Activated T-helper 1 cell treated with anti-CD3 and anti-CD28 coated beads, Interleukin-12 subunit alpha, Interleukin-12 subunit beta, Interleukin-2, Interleukin-4 antibody, amounts not matched to agents 30 ng/mL and 10 ng/mL and 1 ng/mL, durations not matched to agents 14 hours and 24 hours and 36 hours (primary cell): ENCODE results near the gene CD7. TPM values are rescaled to one million over a fixed set of nuclear protein-coding genes. Genes with fewer than 3 reads are reported as not detected.

Experiments
- DNase-seq: peaks from one replicate; pipeline ENCODE4 v3.0.0; 2021; ENCODE audit warnings: low spot score
- H3K27ac Mint-ChIP-seq: one replicate; pipeline ENCODE4 v1.8.0; 2021; ENCODE audit warnings: mild to moderate bottlenecking, mixed read lengths
- H3K27me3 Mint-ChIP-seq: one replicate; pipeline ENCODE4 v1.8.0; 2022; ENCODE audit warnings: mild to moderate bottlenecking, moderate library complexity, mixed read lengths; ENCODE audit not compliant: insufficient read depth
- H3K36me3 Mint-ChIP-seq: one replicate; pipeline ENCODE4 v1.8.0; 2021; ENCODE audit warnings: low read depth, mixed read lengths
- H3K4me1 Mint-ChIP-seq: one replicate; pipeline ENCODE4 v1.8.0; 2021; ENCODE audit warnings: low read depth, mixed read lengths
- H3K4me3 Mint-ChIP-seq: one replicate; pipeline ENCODE4 v1.8.0; 2021; ENCODE audit warnings: mild to moderate bottlenecking, moderate library complexity, mixed read lengths
- H3K9me3 Mint-ChIP-seq: one replicate; pipeline ENCODE4 v1.8.0; 2021; ENCODE audit warnings: mixed read lengths
- intact Hi-C: fragments of 100-400 bp; cut with micrococcal nuclease; formaldehyde crosslinking; loops from one replicate; pipeline ENCODE4 v1.15.1; 2024
- total RNA-seq: library from RNA; stranded (reverse); gene quantifications from 2 replicates; pipeline ENCODE4 v1.2.3, GENCODE V29; 2022

CD7 gene
- total RNA-seq, 1 donor from 2014 or later = 455 TPM

GRCh38 chr17:82287868-82288801, 29.3 kb downstream of the CD7 start:
- peaks cover 16% of the 10 kb centered on the region for H3K4me1 Mint-ChIP-seq
- H3K4me3 Mint-ChIP-seq = no peak overlapping the region
- peaks cover 2% of the 10 kb centered on the region for H3K36me3 Mint-ChIP-seq
- H3K27me3 Mint-ChIP-seq = peaks cover 2% of the 10 kb centered on the region
- DNase-seq = no peak
- intact Hi-C loops = no loop called here
- no peaks in the 10 kb centered on the region for H3K9me3 Mint-ChIP-seq
- no peak overlapping the region for H3K27ac Mint-ChIP-seq

- Mint-ChIP-seq H3K9me3 (no peaks in the 10 kb centered on the region), H3K4me1 (peaks cover 16% of the 10 kb centered on the region), H3K27me3 (peaks cover 2% of the 10 kb centered on the region), H3K36me3 (peaks cover 2% of the 10 kb centered on the region), H3K27ac (no peak overlapping the region), H3K4me3 (no peak overlapping the region)
- intact Hi-C loops = no loop called here
- no peak for DNase-seq
Measured at GRCh38 chr17:82287013-82287867, 30.2 kb downstream of the CD7 start.

GRCh38 chr17:82285141-82285540, 32.3 kb downstream of the CD7 start:
- intact Hi-C loops = no loop called here
- H3K4me3 Mint-ChIP-seq = no peak overlapping the region
- peaks cover 2% of the 10 kb centered on the region for H3K27me3 Mint-ChIP-seq
- no peak for DNase-seq
- H3K4me1 Mint-ChIP-seq = peaks cover 21% of the 10 kb centered on the region
- no peak overlapping the region for H3K27ac Mint-ChIP-seq
- H3K9me3 Mint-ChIP-seq = no peaks in the 10 kb centered on the region
- peaks cover 2% of the 10 kb centered on the region for H3K36me3 Mint-ChIP-seq

DNA sequence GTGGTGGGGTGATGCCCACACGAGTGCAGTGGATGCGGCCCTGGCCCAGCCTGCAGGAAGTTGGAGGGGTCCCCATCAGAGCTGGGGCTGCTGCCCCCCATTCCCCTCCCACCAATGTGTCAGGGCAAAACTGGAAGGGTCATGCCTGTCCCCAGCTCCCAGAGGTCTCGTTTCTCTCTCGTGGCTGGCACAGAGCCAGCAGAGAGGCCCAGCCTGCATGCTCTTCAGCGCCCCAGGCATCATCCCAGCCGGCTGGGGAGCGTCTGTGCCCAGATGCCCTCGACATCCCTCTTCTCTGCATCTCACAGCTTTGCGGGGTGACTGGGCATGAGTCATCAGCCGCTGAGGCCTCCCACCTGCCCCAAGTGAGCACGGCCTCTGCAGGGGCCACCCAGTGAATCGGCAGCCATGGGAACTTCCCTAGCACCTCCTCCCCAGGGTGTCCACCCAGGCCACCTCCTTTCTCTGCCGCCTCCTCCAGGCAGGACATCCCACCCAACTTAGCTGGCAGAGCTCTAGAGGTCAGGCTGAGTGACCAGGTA, 34.1 kb downstream of the CD7 start:
- peaks cover 21% of the 10 kb centered on the region for H3K4me1 Mint-ChIP-seq
- H3K27ac Mint-ChIP-seq = no peak overlapping the region
- no peak overlapping the region for H3K4me3 Mint-ChIP-seq
- peaks cover 3% of the 10 kb centered on the region for H3K27me3 Mint-ChIP-seq
- H3K9me3 Mint-ChIP-seq = no peaks in the 10 kb centered on the region
- DNase-seq = no peak
- H3K36me3 Mint-ChIP-seq = no peaks in the 10 kb centered on the region
- intact Hi-C loops = loop anchor here (1.0 kb wide), 1 partner anchor 9 kb away; no protein-coding TSS in a partner anchor

DNA sequence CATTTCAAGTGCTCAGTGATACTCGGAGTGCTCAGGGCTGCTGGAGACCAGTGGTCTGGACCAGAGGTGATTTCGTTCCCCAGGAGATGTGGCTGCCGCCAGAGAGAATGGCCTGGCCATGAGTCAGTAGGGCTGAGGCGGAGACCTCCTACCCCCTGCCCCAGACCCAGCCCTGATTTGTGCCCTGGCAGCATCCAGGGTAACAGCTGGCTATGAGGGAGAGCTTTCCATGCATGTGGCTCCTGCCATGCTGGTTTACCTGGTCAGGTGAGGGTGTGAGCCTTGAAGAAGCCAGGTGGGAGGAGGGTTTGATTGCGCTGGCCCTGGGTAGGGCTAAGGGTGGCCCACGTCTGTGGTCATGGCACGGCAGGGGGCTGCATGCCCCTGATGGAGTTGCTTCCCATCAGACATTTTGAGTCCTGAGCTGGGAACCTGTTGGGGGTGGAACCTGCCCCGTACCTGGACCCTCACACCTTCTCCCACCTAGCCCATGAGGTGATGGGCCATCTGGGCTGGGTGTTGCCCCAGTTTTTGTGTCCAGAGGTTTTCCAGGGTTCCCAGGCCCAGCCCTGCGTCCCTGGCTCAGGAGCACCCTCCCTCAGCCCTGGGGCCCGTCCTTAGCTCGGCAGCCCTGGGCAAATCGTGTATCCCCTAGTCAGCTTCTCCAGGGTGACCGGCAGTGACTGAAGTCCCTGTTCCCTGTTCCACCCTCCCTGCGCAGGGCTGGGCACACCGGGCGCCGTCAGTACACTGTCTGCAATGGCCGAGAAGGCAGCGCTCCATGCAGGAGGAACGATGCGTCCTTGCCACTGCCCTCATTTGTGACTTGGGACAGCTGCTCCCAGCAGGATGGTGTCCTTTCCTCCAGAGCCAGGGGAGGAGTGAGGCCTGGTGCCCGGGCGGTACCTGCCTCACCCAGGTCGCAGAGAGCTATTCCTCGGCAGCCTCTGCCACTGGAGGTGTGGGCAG, 34.9 kb downstream of the CD7 start:
- Mint-ChIP-seq H3K9me3 (no peaks in the 10 kb centered on the region), H3K27ac (no peak overlapping the region), H3K4me1 (peaks cover 13% of the 10 kb centered on the region), H3K36me3 (no peaks in the 10 kb centered on the region), H3K4me3 (no peak overlapping the region), H3K27me3 (peaks cover 1% of the 10 kb centered on the region)
- intact Hi-C loops = loop anchor here (1.0 kb wide), 1 partner anchor 10 kb away; no protein-coding TSS in a partner anchor
- no peak for DNase-seq

DNA sequence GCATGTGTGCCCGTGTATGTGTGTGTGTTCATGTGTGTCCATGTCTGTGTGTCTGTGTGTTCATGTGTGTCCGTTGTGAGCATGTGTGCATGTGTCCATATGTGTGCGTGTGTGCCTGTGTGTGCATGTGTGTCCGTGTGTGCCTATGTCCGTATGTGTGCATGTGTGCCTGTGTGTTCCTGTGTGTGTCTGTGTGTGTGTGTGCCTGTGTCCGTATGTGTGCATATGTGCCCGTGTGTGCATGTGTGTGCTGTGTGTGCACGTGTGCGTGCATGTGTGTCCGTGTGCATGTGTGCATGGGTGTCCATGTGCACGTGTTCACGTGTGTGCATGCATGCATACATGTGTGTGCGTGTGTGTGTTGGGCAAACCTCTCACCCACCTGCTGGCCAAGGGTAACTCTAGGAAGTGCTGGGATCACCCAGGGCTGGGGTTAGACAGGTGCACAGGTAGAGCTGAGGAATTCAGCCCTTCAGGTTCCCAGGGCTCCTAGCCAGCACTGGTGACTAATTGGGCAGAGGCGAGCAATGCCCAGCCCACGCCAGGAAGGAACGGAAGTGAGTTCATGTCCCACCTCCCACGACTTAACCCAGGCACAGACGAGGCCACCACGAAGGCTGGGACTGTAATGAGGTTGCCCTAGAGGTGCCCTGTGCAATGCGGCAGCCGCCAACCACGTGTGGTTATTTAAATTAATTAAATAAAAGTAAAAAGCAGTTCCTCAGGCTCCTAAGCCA, 35.7 kb downstream of the CD7 start:
- no peaks in the 10 kb centered on the region for H3K9me3 Mint-ChIP-seq
- H3K4me1 Mint-ChIP-seq = peaks cover 13% of the 10 kb centered on the region
- no peak overlapping the region for H3K4me3 Mint-ChIP-seq
- H3K27ac Mint-ChIP-seq = no peak overlapping the region
- peaks cover 4% of the 10 kb centered on the region for H3K27me3 Mint-ChIP-seq
- H3K36me3 Mint-ChIP-seq = no peaks in the 10 kb centered on the region
- DNase-seq = no peak
- intact Hi-C loops = no loop called here

- Mint-ChIP-seq H3K27ac (no peak overlapping the region), H3K4me1 (peaks cover 13% of the 10 kb centered on the region), H3K4me3 (no peak overlapping the region), H3K27me3 (peaks cover 4% of the 10 kb centered on the region), H3K36me3 (no peaks in the 10 kb centered on the region), H3K9me3 (no peaks in the 10 kb centered on the region)
- intact Hi-C loops = no loop called here
- DNase-seq = no peak
Measured at GRCh38 chr17:82281076-82281475, 36.3 kb downstream of the CD7 start.

GRCh38 chr17:82280537-82280936, 36.9 kb downstream of the CD7 start:
- H3K9me3 Mint-ChIP-seq = no peaks in the 10 kb centered on the region
- H3K4me3 Mint-ChIP-seq = no peak overlapping the region
- no peak overlapping the region for H3K27ac Mint-ChIP-seq
- peaks cover 13% of the 10 kb centered on the region for H3K4me1 Mint-ChIP-seq
- peaks cover 4% of the 10 kb centered on the region for H3K27me3 Mint-ChIP-seq
- intact Hi-C loops = no loop called here
- H3K36me3 Mint-ChIP-seq = no peaks in the 10 kb centered on the region
- no peak for DNase-seq

DNA sequence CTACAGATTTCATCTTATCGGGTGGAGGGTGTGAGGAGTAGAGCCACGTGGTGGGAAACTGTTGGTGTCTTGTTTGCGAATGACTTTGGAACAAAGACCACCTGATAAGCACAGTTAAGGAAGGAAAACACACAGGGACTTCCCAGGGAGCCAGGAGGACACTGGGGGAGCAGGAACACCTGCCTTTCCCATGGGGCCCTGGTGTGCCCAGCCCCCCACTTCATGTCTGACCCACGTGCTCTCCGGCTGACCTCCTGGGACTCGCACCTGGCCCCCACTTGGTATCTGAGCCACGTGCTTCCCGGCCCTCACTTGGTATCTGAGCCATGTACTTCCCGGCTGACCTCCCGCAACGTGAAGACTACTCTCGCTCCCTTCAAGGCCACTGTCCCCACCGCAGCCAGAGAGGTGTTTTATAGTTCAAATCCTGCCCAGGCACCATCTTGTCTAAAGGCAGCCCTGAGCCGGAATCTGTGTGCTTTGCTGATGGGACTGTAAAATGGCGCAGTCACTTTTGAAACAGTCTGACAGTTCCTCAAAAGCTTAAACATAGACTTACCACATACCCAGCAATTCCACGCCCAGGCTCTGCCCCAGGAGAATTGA, 38.5 kb downstream of the CD7 start:
- Mint-ChIP-seq H3K9me3 (no peaks in the 10 kb centered on the region), H3K27me3 (peaks cover 4% of the 10 kb centered on the region), H3K36me3 (no peaks in the 10 kb centered on the region), H3K4me1 (peaks cover 13% of the 10 kb centered on the region), H3K4me3 (no peak overlapping the region), H3K27ac (no peak overlapping the region)
- no peak for DNase-seq
- intact Hi-C loops = no loop called here

DNA sequence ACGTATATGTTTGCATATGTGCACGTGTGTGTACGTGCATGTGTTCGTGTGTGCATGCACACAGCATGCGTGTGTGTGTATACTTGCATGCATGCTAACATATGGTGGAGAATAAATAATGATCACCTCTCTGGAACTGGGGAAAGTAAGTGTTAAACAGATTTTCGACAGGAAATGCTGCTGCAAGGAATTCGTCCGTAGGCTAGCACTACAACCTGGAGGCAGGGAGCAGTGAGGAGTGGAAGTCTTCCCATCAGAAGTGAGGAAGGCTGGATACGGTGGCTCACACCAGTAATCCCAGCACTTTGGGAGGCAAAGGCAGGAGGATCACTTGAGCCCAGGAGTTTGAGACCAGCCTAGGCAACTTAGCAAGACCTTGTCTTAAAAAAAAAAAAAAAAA, 39.1 kb downstream of the CD7 start:
- intact Hi-C loops = no loop called here
- Mint-ChIP-seq H3K27ac (no peak overlapping the region), H3K4me3 (no peak overlapping the region), H3K4me1 (peaks cover 13% of the 10 kb centered on the region), H3K36me3 (no peaks in the 10 kb centered on the region), H3K27me3 (peaks cover 4% of the 10 kb centered on the region), H3K9me3 (no peaks in the 10 kb centered on the region)
- no peak for DNase-seq

DNA sequence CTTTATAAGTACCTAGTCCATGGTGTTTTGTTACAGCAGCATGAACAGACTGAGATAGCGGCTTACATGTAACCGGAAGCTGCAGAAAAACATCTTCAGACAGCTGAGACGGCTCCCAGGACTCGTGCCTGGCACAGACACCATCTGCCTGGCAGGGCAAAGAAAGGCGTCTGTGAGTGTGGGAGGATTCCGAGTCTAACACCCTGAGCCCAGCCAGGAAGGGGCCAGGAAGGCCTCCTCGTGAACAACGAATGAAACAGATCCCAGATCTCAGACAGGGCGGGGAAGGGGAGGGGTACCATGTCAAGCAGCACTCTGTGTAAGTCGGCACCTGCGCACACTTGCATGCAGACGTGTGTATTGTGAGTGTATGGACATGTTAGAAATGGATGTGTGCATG, 39.6 kb downstream of the CD7 start:
- Mint-ChIP-seq H3K4me3 (no peak overlapping the region), H3K9me3 (no peaks in the 10 kb centered on the region), H3K4me1 (peaks cover 13% of the 10 kb centered on the region), H3K36me3 (no peaks in the 10 kb centered on the region), H3K27ac (no peak overlapping the region), H3K27me3 (peaks cover 4% of the 10 kb centered on the region)
- no peak for DNase-seq
- intact Hi-C loops = no loop called here
